A549 treated with AZD9567 at 1 μM for 4 hours (cell line): ENCODE results near the gene SLC31A1. TPM values are rescaled to one million over a fixed set of nuclear protein-coding genes. Genes with fewer than 3 reads are reported as not detected.

ENCODE experiments used
- total RNA-seq: library from RNA; stranded (reverse); fragments of 200-300 nt; extraction: Qiagen RNA extraction; gene quantifications from 5 replicates; pipeline ENCODE4 v1.2.3, GENCODE V29; 2022; ENCODE audit not compliant: insufficient read depth

SLC31A1 gene
- 19.0 to 26.2 TPM (median 19.7 TPM) in 5 replicates for total RNA-seq

DNA sequence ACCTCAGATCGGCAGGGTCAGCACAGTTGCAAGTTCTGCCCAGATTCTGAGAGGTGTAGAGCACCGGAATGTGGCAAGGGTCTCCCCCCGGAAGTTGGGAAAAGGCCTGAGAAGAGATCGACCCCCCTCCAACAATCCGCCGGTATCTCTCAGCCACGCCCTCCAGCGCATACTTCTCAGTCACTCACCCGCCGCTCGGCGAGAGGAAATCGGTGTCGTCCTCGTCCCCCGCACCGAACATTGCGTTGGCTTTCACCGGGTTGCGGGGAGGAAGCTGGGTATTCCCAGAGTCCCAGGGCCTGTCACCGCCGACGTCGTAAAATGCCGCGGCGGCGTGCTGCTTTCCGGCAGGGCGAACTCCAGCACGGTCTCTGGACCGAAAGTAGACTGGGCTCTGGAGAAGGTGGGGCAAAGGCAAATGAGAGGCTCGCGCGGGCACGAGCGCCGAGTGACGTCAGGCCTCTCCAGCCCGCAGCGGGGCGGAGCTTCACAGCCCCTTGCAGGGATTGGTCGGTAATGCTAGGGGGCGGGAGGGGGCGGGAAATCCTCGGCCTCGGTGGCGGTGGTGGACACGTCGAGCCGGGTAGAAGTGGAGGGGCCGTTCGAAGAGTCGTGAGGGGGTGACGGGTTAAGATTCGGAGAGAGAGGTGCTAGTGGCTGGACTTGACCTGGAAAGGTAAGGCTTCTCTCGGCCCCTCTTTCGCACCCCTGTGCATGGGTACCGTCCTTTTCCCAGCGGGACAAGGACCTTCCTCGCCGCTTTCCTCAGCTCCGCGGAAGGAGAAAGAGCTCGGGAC lies at the start of gene SLC31A1, which contains the start of gene FKBP15:
SLC31A1 (plus strand) TSS at position 542 of the 797 bp plus-strand sequence. CDS start 34,605 bp downstream, outside the sequence.
FKBP15 (minus strand) TSS at position 275 of the 797 bp plus-strand sequence; CDS start at position 241, 34 bp downstream.

DNA sequence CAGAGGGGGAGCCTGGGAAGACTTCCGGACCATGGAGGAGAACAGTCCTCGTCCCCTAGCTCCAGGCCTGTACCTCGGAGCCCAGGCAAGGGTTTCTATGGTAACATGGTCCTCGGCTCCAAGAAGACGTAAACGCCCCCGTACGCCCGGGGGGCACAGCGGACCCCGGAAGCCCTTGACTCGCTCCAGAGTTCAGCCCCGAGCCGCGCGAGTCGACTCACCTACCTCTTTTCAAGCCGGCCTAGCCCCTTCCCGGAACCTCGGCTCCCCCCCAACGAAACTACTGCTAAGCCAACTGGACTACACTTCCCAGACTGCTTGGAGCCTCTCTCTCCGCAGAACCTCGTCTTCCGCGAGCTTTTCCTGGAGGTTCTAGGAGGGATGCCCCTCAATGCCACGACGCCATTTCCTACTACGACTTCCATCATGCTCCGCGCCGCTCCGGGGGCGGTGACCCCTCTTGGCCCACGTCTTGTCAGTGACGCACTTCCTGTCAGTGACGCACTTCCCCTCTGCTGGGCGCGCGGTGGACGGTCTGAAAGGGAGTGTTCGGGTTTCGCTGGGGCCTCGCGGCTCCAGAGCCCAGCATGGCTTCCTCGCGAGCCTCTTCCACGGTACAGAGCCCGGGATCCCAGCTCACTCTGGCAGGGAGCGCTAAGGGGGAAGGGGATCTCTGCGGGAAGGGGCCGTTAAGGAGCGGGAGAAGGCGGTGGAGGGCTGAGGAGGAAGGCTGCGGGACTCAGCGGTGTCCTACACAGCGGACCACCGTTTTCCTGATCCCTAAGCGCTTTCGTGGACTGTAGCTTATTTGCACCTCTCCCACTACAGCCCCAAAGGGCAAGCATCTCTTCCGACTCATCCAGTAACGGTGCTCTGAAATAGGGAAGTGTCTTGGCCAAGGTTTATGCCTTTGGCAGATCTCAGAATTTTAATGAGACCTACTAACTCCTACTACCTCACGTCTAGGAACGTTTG lies 54.1 kb downstream of the SLC31A1 start, which contains the start of the genes CDC26 and PRPF4:
CDC26 (minus strand) TSS at position 416 of the 975 bp plus-strand sequence. CDS start 3,065 bp downstream, outside the sequence.
PRPF4 (plus strand) TSS at position 502 of the 975 bp plus-strand sequence; CDS start at position 588, 86 bp downstream.

GRCh38 chr9:113302792-113303418 lies 81.6 kb downstream of the SLC31A1 start, which contains the start of gene RNF183:
RNF183 (minus strand) TSS chr9:113303376; CDS start chr9:113298184, 5,192 bp downstream.

Other genes starting within 250 kb of the SLC31A1 start
- 0.73 to 0.79 TPM (median 0.78 TPM) in 4 of 5 replicates, not detected in the other for gene ZNF883, start 209.4 kb upstream of the SLC31A1 start, total RNA-seq
- 0.85 to 1.5 TPM (median 1.2 TPM) in 5 replicates for gene ZFP37, start 164.8 kb upstream of the SLC31A1 start, total RNA-seq
- gene SLC31A2, start 70.5 kb upstream of the SLC31A1 start, total RNA-seq = 5.7 to 7.5 TPM (median 7.2 TPM) in 5 replicates
- 17.0 to 19.0 TPM (median 17.7 TPM) in 5 replicates for gene FKBP15, start 267 bp upstream of the SLC31A1 start, total RNA-seq
- 42.6 to 60.9 TPM (median 45.5 TPM) in 5 replicates for gene CDC26, start 54.0 kb downstream of the SLC31A1 start, total RNA-seq
- 53.9 to 59.4 TPM (median 56.7 TPM) in 5 replicates for gene PRPF4, start 54.1 kb downstream of the SLC31A1 start, total RNA-seq
- gene RNF183, start 81.8 kb downstream of the SLC31A1 start, total RNA-seq = 0.17 to 0.21 TPM in 2 of 5 replicates, not detected in the others
- 1.3 to 1.8 TPM (median 1.5 TPM) in 5 replicates for gene WDR31, start 118.7 kb downstream of the SLC31A1 start, total RNA-seq
- 0.05 to 0.08 TPM (median 0.06 TPM) in 4 of 5 replicates, not detected in the other for gene BSPRY, start 128.0 kb downstream of the SLC31A1 start, total RNA-seq
- gene HDHD3, start 155.4 kb downstream of the SLC31A1 start, total RNA-seq = 19.4 to 25.6 TPM (median 23.0 TPM) in 5 replicates
- 15.7 to 19.1 TPM (median 18.1 TPM) in 5 replicates for gene ALAD, start 179.7 kb downstream of the SLC31A1 start, total RNA-seq
- gene POLE3, start 189.1 kb downstream of the SLC31A1 start, total RNA-seq = 101 to 125 TPM (median 113 TPM) in 5 replicates
- 0.42 to 2.3 TPM (median 0.51 TPM) in 5 replicates for gene C9orf43, start 189.2 kb downstream of the SLC31A1 start, total RNA-seq
- 11.2 to 20.5 TPM (median 17.7 TPM) in 5 replicates for gene RGS3, start 242.2 kb downstream of the SLC31A1 start, total RNA-seq